Ascending aorta (tissue), 2 donors: ENCODE results near the gene KLHL35. TPM values are rescaled to one million over a fixed set of nuclear protein-coding genes. Genes with fewer than 3 reads are reported as not detected.

Source experiments
- DNase-seq, 2 donors: peaks; one replicate each; pipeline ENCODE4 v3.0.0-alpha.2; 2019; ENCODE audit warnings: low spot score in 2 of 2
- H3K27ac ChIP-seq, 2 donors: fragments of 200-600 bp; sonication (generic); one replicate each; pipeline ENCODE4 v1.5.1; 2016 to 2017; ENCODE audit warnings: mild to moderate bottlenecking in 1 of 2
- H3K27me3 ChIP-seq: fragments of 200-600 bp; sonication (generic); one replicate; pipeline ENCODE4 v1.5.1; 2017
- H3K36me3 ChIP-seq, 2 donors: fragments of 200-600 bp; sonication (generic); one replicate each; pipeline ENCODE4 v1.5.1; 2016
- H3K4me1 ChIP-seq, 2 donors: fragments of 200-600 bp; sonication (generic); one replicate each; pipeline ENCODE4 v1.5.1; 2016 to 2017; ENCODE audit warnings: mild to moderate bottlenecking in 1 of 2
- H3K4me3 ChIP-seq, 2 donors: fragments of 200-600 bp; sonication (generic); one replicate each; pipeline ENCODE4 v1.5.1; 2016 to 2017; ENCODE audit warnings: mild to moderate bottlenecking in 1 of 2
- H3K9me3 ChIP-seq, 2 donors: fragments of 200-600 bp; sonication (generic); one replicate each; pipeline ENCODE4 v1.5.1; 2016
- intact Hi-C: fragments of 100-400 bp; cut with DNase I; formaldehyde crosslinking; loops from one replicate; pipeline ENCODE4 v1.15.1; 2023
- total RNA-seq: library from RNA; depleted of rRNA; stranded (reverse); fragments of >200 nt; gene quantifications from one replicate; pipeline ENCODE4 v1.1.0, GENCODE V29; 2016
- TF ChIP-seq, protein P1 (sequence below), 3 experiments: fragments of 200-600 bp in 2 of 3; fragments of 450-650 bp in 1 of 3; sonication (generic) in 2 of 3; IDR thresholded peaks; one replicate each; pipeline ENCODE4 v1.5.1; 2016 to 2019; ENCODE audit warnings: antibody characterized with exemption in 3 of 3, mild to moderate bottlenecking in 1 of 3, moderate library complexity in 1 of 3

Gene KLHL35
- total RNA-seq, 1 donor from 2014 or later = not detected

DNA sequence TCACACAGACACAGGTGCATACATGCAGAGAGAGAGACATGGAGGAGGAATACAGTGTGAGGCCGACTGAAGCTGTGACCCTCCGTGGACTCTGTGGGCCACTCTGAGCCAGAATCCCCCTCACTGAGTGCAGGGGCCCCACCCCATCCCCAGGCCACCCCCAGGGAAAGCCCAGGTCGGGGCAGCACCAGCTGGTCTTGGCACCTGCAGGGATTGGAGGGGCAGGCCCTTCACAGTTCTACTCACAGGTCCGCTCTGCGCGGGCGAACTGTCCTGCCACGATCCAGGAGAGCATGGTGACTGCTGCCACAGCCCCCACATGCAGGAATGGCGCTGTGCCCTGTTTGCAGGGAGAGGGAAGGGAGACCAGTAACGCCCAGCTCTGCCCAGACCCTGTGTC is 16.3 kb upstream of the KLHL35 start:
- intact Hi-C loops = no loop called here
- TF ChIP-seq, protein P1, sequence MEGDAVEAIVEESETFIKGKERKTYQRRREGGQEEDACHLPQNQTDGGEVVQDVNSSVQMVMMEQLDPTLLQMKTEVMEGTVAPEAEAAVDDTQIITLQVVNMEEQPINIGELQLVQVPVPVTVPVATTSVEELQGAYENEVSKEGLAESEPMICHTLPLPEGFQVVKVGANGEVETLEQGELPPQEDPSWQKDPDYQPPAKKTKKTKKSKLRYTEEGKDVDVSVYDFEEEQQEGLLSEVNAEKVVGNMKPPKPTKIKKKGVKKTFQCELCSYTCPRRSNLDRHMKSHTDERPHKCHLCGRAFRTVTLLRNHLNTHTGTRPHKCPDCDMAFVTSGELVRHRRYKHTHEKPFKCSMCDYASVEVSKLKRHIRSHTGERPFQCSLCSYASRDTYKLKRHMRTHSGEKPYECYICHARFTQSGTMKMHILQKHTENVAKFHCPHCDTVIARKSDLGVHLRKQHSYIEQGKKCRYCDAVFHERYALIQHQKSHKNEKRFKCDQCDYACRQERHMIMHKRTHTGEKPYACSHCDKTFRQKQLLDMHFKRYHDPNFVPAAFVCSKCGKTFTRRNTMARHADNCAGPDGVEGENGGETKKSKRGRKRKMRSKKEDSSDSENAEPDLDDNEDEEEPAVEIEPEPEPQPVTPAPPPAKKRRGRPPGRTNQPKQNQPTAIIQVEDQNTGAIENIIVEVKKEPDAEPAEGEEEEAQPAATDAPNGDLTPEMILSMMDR (IDR thresholded peaks at IDR 0.05) = no peak
- no peak overlapping the region for H3K27ac ChIP-seq
- no peaks in the 10 kb centered on the region for H3K9me3 ChIP-seq
- no peaks in the 10 kb centered on the region for H3K27me3 ChIP-seq
- H3K36me3 ChIP-seq = no peaks in the 10 kb centered on the region
- no peak for DNase-seq
- peaks cover 0 to 2% of the 10 kb centered on the region in 2 donors for H3K4me1 ChIP-seq
- H3K4me3 ChIP-seq = no peak overlapping the region

DNA sequence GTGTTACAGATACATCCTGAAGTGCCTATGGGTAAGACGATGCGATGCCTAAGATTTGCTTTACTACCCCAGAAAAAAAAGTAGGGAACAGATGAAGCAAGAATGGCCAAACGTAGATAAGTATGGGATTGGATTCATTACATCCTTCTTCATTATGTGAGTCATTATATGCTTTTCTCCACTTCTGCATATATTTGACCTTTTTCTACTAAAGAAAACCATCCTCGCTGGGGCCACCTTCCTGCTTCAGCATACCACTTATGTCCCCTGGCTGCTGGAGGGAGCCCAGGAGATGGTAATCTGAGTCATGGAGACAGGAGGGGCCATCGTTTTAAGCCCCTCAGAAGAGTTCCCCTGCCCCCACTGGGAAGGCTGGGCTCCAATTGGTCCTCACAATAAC is 14.4 kb upstream of the KLHL35 start:
- Histone ChIP-seq H3K36me3 (no peaks in the 10 kb centered on the region), H3K27ac (no peak overlapping the region), H3K9me3 (no peaks in the 10 kb centered on the region), H3K4me1 (no peaks in the 10 kb centered on the region), H3K4me3 (no peak overlapping the region), H3K27me3 (no peaks in the 10 kb centered on the region)
- TF ChIP-seq, protein P1 (IDR thresholded peaks at IDR 0.05) = no peak
- DNase-seq = no peak
- intact Hi-C loops = no loop called here

DNA sequence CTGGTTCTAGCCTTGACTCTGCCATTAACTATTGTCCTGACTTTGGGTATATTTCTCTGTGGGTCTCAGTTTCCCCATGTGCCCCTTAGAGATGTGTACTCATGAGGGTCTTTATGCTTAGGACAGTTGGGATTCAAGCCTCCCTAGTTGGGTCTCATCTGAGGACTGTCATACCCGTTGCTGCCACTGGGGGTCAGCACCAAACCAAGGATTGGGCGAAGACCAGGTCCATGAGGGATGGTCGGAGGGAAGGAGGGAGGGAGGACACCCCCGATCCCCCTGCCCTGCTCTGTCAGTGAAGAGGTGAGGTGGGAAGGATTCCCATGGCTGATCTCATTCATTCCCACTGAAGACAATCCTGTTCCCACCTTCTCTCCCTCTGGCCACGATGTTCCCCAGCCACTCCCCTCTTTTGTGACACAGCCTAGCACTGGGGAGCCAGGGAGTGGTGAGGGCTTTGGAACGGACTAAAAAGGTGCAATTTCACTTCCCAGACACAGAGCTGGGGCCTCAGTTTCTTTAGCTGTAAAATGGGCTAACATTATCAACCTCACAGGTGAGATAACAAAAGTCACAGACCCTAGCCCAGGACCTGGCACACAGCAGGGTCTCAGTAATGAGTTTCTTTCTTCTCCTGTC is 12.4 kb upstream of the KLHL35 start:
- no peaks in the 10 kb centered on the region for H3K4me1 ChIP-seq
- H3K27ac ChIP-seq = no peak overlapping the region
- no peaks in the 10 kb centered on the region for H3K9me3 ChIP-seq
- peaks cover 0 to 4% of the 10 kb centered on the region in 2 donors for H3K36me3 ChIP-seq
- intact Hi-C loops = loop anchor here (1.0 kb wide), 1 partner anchor 87 kb away; no protein-coding TSS in a partner anchor
- H3K27me3 ChIP-seq = no peaks in the 10 kb centered on the region
- DNase-seq = peak; percentile 33 to 82
- no peak overlapping the region for H3K4me3 ChIP-seq
- TF ChIP-seq, protein P1 (IDR thresholded peaks at IDR 0.05) = peak; percentile 94 to 96 (median 95)

DNA sequence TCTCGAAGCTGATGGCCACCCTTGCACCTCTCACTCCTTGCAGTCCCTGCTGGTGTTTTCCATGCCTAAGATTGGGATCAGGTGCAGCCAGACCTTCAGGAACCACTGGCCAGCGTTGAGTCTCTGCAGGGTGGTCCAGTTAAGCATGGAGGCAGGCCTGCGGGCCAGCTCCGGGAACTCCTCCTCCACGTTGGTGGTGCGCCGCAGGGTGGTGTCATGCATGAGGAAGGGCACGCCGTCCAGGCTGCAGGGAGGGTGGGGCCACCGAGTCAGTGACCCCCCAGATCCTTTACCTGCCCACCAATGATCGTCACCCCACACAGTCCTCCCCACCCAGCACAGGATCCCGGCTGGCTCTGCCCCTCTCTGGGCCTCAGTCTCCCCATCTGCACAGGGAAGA is 10.0 kb upstream of the KLHL35 start:
- DNase-seq = no peak
- no peaks in the 10 kb centered on the region for H3K27me3 ChIP-seq

DNA sequence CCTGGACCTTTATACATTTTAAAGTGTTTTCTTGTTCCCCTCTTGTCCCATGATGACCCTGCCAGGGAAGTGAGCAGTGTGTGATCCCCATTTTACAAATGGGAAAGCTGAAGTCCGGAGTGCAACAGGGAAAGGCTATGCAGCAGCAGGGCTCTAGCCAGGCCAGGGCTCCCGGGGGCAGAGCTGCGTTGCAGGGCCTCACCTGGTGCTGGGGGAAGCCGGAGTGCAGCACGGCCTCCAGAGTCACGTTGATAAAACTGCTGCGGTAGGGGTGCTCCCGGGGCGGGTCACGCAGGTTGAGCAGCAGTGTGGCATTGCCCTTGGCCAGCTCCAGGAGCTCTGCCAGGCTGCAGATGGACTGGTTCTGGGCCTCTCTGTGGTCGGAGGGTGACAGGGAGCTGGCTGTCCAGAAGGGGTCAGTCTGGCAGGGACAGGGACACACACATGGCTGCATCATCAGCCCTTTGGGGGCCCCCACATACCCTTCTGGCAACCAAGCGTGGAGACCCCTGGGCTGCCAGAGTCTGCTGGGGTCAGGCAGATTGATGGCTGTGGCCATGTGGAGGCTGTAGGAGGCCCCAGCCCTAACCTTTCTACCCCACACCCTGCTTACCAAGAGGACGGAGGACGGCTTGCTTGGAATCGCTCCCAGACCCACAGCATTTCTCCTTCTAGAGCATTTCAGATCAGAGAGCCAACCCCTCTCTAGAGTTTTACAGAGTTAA is 9.3 kb upstream of the KLHL35 start:
- Histone ChIP-seq H3K4me1 (no peaks in the 10 kb centered on the region), H3K27ac (no peak overlapping the region), H3K4me3 (no peak overlapping the region), H3K9me3 (no peaks in the 10 kb centered on the region), H3K36me3 (peaks cover 0 to 4% of the 10 kb centered on the region in 2 donors), H3K27me3 (no peaks in the 10 kb centered on the region)
- intact Hi-C loops = no loop called here
- no peak for DNase-seq
- TF ChIP-seq, protein P1 (IDR thresholded peaks at IDR 0.05) = no peak

More for the DNA sequence above, 10.0 kb upstream of the KLHL35 start:
- Histone ChIP-seq H3K27ac (no peak overlapping the region), H3K36me3 (peaks cover 0 to 4% of the 10 kb centered on the region in 2 donors), H3K4me3 (no peak overlapping the region), H3K9me3 (no peaks in the 10 kb centered on the region), H3K4me1 (no peaks in the 10 kb centered on the region)
- intact Hi-C loops = no loop called here
- TF ChIP-seq, protein P1 (IDR thresholded peaks at IDR 0.05) = no peak
